ENCODE results near the gene BMP10.

BMP10 gene

GRCh38 chr2:68837861-68838341 lies 33.3 kb downstream of the BMP10 start:
- DNase-seq (ENCODE audit: low read depth, low spot score), result peak; percentile 78
- no peak for TF ChIP-seq CTCF (IDR thresholded peaks at IDR 0.05; ENCODE audit: low read depth, low read length)
- in situ Hi-C loops (cut with HindIII; ENCODE audit: low sequenced_read_pairs), result no loop called here
- no peak overlapping the region for H3K4me3 ChIP-seq (ENCODE audit: low read depth, low read length)

GRCh38 chr2:68837164-68837860 lies 33.9 kb downstream of the BMP10 start:
- peak; percentile 30 for DNase-seq (ENCODE audit: low read depth, low spot score)
- in situ Hi-C loops (cut with HindIII; ENCODE audit: low sequenced_read_pairs), result no loop called here
- peak; percentile 69 for TF ChIP-seq CTCF (IDR thresholded peaks at IDR 0.05; ENCODE audit: low read depth, low read length)
- no peak overlapping the region for H3K4me3 ChIP-seq (ENCODE audit: low read depth, low read length)

DNA sequence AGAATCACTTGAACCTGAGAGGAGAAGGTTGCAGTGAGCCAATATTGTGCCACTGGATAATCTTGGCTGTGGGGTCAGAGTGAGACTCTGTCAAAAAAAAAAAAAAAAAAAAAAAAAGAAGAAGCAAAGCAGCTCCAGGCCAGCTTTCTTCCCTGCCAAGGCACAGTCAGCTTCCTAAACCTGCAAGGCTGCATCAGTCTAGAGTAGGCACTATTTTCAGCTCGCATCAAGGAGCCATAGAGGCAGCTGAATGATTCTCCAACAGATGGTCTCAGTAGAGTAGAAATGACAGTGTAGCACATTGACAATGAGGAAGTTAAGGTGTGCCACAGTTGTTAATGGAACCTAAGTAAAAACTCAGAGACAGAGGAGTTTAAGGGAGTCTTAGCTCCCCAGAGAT lies 35.6 kb downstream of the BMP10 start:
- in situ Hi-C loops (cut with HindIII; ENCODE audit: low sequenced_read_pairs), result no loop called here
- no peak overlapping the region for H3K4me3 ChIP-seq (ENCODE audit: low read depth, low read length)
- no peak for TF ChIP-seq CTCF (IDR thresholded peaks at IDR 0.05; ENCODE audit: low read depth, low read length)
- DNase-seq (ENCODE audit: low read depth, low spot score), result no peak

- no peak for TF ChIP-seq CTCF (IDR thresholded peaks at IDR 0.05; ENCODE audit: low read depth, low read length)
- DNase-seq (ENCODE audit: low read depth, low spot score), result no peak
- no peak overlapping the region for H3K4me3 ChIP-seq (ENCODE audit: low read depth, low read length)
- in situ Hi-C loops (cut with HindIII; ENCODE audit: low sequenced_read_pairs), result no loop called here
Observed at GRCh38 chr2:68834737-68835376, 36.3 kb downstream of the BMP10 start.

DNA sequence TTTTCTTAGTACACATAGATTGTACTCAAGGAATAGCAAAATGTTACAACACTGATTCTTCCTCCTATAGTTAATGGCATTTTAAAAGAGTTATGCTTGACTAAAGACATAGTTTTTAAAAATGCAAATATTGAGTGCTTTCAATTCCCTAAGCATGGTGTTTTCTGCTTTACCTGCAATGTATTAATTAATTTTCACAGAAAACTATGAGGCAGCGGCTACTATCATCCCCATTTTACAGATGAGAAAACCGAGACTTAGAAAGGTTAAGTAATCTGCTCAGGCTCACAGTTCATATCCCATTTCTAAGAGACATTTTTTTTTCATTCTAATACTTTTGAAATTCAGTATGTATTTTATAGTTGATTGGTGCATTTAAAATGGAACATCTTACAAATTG lies 38.0 kb downstream of the BMP10 start:
- in situ Hi-C loops (cut with HindIII; ENCODE audit: low sequenced_read_pairs), result no loop called here
- H3K4me3 ChIP-seq (ENCODE audit: low read depth, low read length), result no peak overlapping the region
- TF ChIP-seq CTCF (IDR thresholded peaks at IDR 0.05; ENCODE audit: low read depth, low read length), result no peak
- no peak for DNase-seq (ENCODE audit: low read depth, low spot score)

GRCh38 chr2:68832233-68832869 lies 38.8 kb downstream of the BMP10 start:
- H3K4me3 ChIP-seq (ENCODE audit: low read depth, low read length), result no peak overlapping the region
- DNase-seq (ENCODE audit: low read depth, low spot score), result peak; percentile 56
- in situ Hi-C loops (cut with HindIII; ENCODE audit: low sequenced_read_pairs), result no loop called here
- TF ChIP-seq CTCF (IDR thresholded peaks at IDR 0.05; ENCODE audit: low read depth, low read length), result no peak
